Measurements from ENCODE around the gene ZNF180.
"Not testable (repeated sequence)": the region's sequence is repeated elsewhere in the genome, so short reads cannot be mapped to it uniquely, and the experiment has no call there.

The ZNF180 gene

GRCh38 chr19:44499559-44499958 lies 763 bp downstream of the ZNF180 start:
- Histone ChIP-seq H3K36me3 (ENCODE audit: low read depth) (peaks cover 41% of the 10 kb centered on the region), H3K27me3 (ENCODE audit: insufficient read depth, poor library complexity, severe bottlenecking) (no peaks in the 10 kb centered on the region), H3K27ac (ENCODE audit: poor library complexity, severe bottlenecking) (peak overlapping the region; percentile 31), H3K4me3 (ENCODE audit: severe bottlenecking) (peak overlapping the region; percentile 54), H3K9me3 (ENCODE audit: severe bottlenecking) (peaks cover 7% of the 10 kb centered on the region), H3K4me1 (ENCODE audit: insufficient read depth, poor library complexity, severe bottlenecking) (no peaks in the 10 kb centered on the region)
- DNase-seq (ENCODE audit: low spot score): no peak
- TF ChIP-seq CTCF (IDR thresholded peaks at IDR 0.05; ENCODE audit: poor library complexity, severe bottlenecking): no peak
- no peak for ATAC-seq (ENCODE audit: low read depth)

GRCh38 chr19:44498988-44499387 lies 1.3 kb downstream of the ZNF180 start:
- no peak for TF ChIP-seq CTCF (IDR thresholded peaks at IDR 0.05; ENCODE audit: poor library complexity, severe bottlenecking)
- Histone ChIP-seq H3K9me3 (ENCODE audit: severe bottlenecking) (peaks cover 7% of the 10 kb centered on the region), H3K27me3 (ENCODE audit: insufficient read depth, poor library complexity, severe bottlenecking) (no peaks in the 10 kb centered on the region), H3K27ac (ENCODE audit: poor library complexity, severe bottlenecking) (no peak overlapping the region), H3K4me1 (ENCODE audit: insufficient read depth, poor library complexity, severe bottlenecking) (no peaks in the 10 kb centered on the region), H3K4me3 (ENCODE audit: severe bottlenecking) (peak overlapping the region; percentile 54), H3K36me3 (ENCODE audit: low read depth) (peaks cover 47% of the 10 kb centered on the region)
- no peak for ATAC-seq (ENCODE audit: low read depth)
- DNase-seq (ENCODE audit: low spot score): no peak

- no peak overlapping the region for H3K4me3 ChIP-seq (ENCODE audit: severe bottlenecking)
- H3K36me3 ChIP-seq (ENCODE audit: low read depth): peaks cover 69% of the 10 kb centered on the region
- DNase-seq (ENCODE audit: low spot score) (no peak), ATAC-seq (ENCODE audit: low read depth) (no peak)
- TF ChIP-seq CTCF (IDR thresholded peaks at IDR 0.05; ENCODE audit: poor library complexity, severe bottlenecking): no peak
- peaks cover 7% of the 10 kb centered on the region for H3K9me3 ChIP-seq (ENCODE audit: severe bottlenecking)
- H3K27ac ChIP-seq (ENCODE audit: poor library complexity, severe bottlenecking): no peak overlapping the region
- H3K4me1 ChIP-seq (ENCODE audit: insufficient read depth, poor library complexity, severe bottlenecking): no peaks in the 10 kb centered on the region
- no peaks in the 10 kb centered on the region for H3K27me3 ChIP-seq (ENCODE audit: insufficient read depth, poor library complexity, severe bottlenecking)
Measured at GRCh38 chr19:44496711-44497110, 3.6 kb downstream of the ZNF180 start.

- H3K4me1 ChIP-seq (ENCODE audit: insufficient read depth, poor library complexity, severe bottlenecking): no peaks in the 10 kb centered on the region
- H3K27me3 ChIP-seq (ENCODE audit: insufficient read depth, poor library complexity, severe bottlenecking): no peaks in the 10 kb centered on the region
- no peak overlapping the region for H3K4me3 ChIP-seq (ENCODE audit: severe bottlenecking)
- H3K27ac ChIP-seq (ENCODE audit: poor library complexity, severe bottlenecking): no peak overlapping the region
- peaks cover 62% of the 10 kb centered on the region for H3K9me3 ChIP-seq (ENCODE audit: severe bottlenecking)
- DNase-seq (ENCODE audit: low spot score) (no peak), ATAC-seq (ENCODE audit: low read depth) (no peak)
- peaks cover 70% of the 10 kb centered on the region for H3K36me3 ChIP-seq (ENCODE audit: low read depth)
- no peak for TF ChIP-seq CTCF (IDR thresholded peaks at IDR 0.05; ENCODE audit: poor library complexity, severe bottlenecking)
Measured at GRCh38 chr19:44476559-44477408, 23.5 kb downstream of the ZNF180 start.

GRCh38 chr19:44468730-44469129 lies 31.6 kb downstream of the ZNF180 start:
- not testable (repeated sequence) for H3K4me1 ChIP-seq (ENCODE audit: insufficient read depth, poor library complexity, severe bottlenecking); H3K27me3 ChIP-seq (ENCODE audit: insufficient read depth, poor library complexity, severe bottlenecking); DNase-seq (ENCODE audit: low spot score); H3K27ac ChIP-seq (ENCODE audit: poor library complexity, severe bottlenecking); H3K9me3 ChIP-seq (ENCODE audit: severe bottlenecking); H3K36me3 ChIP-seq (ENCODE audit: low read depth); H3K4me3 ChIP-seq (ENCODE audit: severe bottlenecking); ATAC-seq (ENCODE audit: low read depth)

GRCh38 chr19:44462600-44463286 lies 37.6 kb downstream of the ZNF180 start:
- DNase-seq (ENCODE audit: low spot score); H3K9me3 ChIP-seq (ENCODE audit: severe bottlenecking); H3K4me1 ChIP-seq (ENCODE audit: insufficient read depth, poor library complexity, severe bottlenecking); H3K36me3 ChIP-seq (ENCODE audit: low read depth); ATAC-seq (ENCODE audit: low read depth); H3K27ac ChIP-seq (ENCODE audit: poor library complexity, severe bottlenecking); H3K27me3 ChIP-seq (ENCODE audit: insufficient read depth, poor library complexity, severe bottlenecking); H3K4me3 ChIP-seq (ENCODE audit: severe bottlenecking): not testable (repeated sequence)

GRCh38 chr19:44456016-44456415 lies 44.3 kb downstream of the ZNF180 start:
- H3K4me1 ChIP-seq (ENCODE audit: insufficient read depth, poor library complexity, severe bottlenecking); ATAC-seq (ENCODE audit: low read depth); H3K27me3 ChIP-seq (ENCODE audit: insufficient read depth, poor library complexity, severe bottlenecking); H3K9me3 ChIP-seq (ENCODE audit: severe bottlenecking); H3K27ac ChIP-seq (ENCODE audit: poor library complexity, severe bottlenecking); H3K4me3 ChIP-seq (ENCODE audit: severe bottlenecking); H3K36me3 ChIP-seq (ENCODE audit: low read depth): not testable (repeated sequence)
- peak; percentile 71 for DNase-seq (ENCODE audit: low spot score)
